Adrenal gland (tissue), 5 donors: Measurements from ENCODE around the gene PRRG1.

Experiments used
- CTCF ChIP-seq, 6 experiments: fragments of 450-650 bp in 4 of 6; fragments of 200-600 bp in 2 of 6; sonication (generic) in 1 of 6; IDR thresholded peaks; 1 replicate in 5 of 6; 2 replicates in 1 of 6; pipeline versions ENCODE4 v1.5.1 to v1.8.0; 2016 to 2021; ENCODE audit warnings: antibody characterized with exemption in 6 of 6, mild to moderate bottlenecking in 2 of 6, moderate library complexity in 1 of 6
- POLR2A ChIP-seq, 2 donors: fragments of 450-650 bp; IDR thresholded peaks; one replicate each; pipeline ENCODE4 v1.6.1; 2017; ENCODE audit warnings: antibody characterized with exemption in 2 of 2, mild to moderate bottlenecking in 2 of 2, moderate library complexity in 1 of 2
- donor health status: DM: no; HTN: no; CAD: no.

GRCh38 chrX:37364666-37365065 lies 15.5 kb downstream of the PRRG1 start:
- no peak for TF ChIP-seq CTCF (IDR thresholded peaks at IDR 0.05)
- no peak for TF ChIP-seq POLR2A (IDR thresholded peaks at IDR 0.05)
